Measurements from ENCODE around the gene SMG9.
"Not testable (repeated sequence)": the region's sequence is repeated elsewhere in the genome, so short reads cannot be mapped to it uniquely, and the experiment has no call there.

The SMG9 gene

GRCh38 chr19:43688059-43688701 is 66.6 kb downstream of the SMG9 start:
- no peak for DNase-seq

- no peak for DNase-seq
Measured at GRCh38 chr19:43687660-43687997, 67.1 kb downstream of the SMG9 start.

GRCh38 chr19:43684326-43684725 is 70.4 kb downstream of the SMG9 start:
- no peak for DNase-seq

- DNase-seq = no peak
Measured at GRCh38 chr19:43683905-43684304, 70.9 kb downstream of the SMG9 start.

- no peak for DNase-seq
Measured at GRCh38 chr19:43682824-43683661, 71.7 kb downstream of the SMG9 start.

- not testable (repeated sequence) for DNase-seq
Measured at GRCh38 chr19:43682269-43682668, 72.5 kb downstream of the SMG9 start.

- DNase-seq = no peak
Measured at GRCh38 chr19:43681821-43682220, 72.9 kb downstream of the SMG9 start.

- no peak for DNase-seq
Measured at GRCh38 chr19:43678512-43679261, 76.1 kb downstream of the SMG9 start.

All from NCI-H146 (cell line).